ENCODE results near the gene HYKK. TPM values are rescaled to one million over a fixed set of nuclear protein-coding genes. Genes with fewer than 3 reads are reported as not detected.

Gene HYKK
- total RNA-seq, 1 experiment from 2014 or later = 19.8 TPM

GRCh38 chr15:78563092-78563491, 55.7 kb downstream of the HYKK start:
- no peaks in the 10 kb centered on the region; the same call in 1 of the 2 replicates for H3K27me3 ChIP-seq (ENCODE audit: control insufficient read depth, insufficient read depth, low read length)
- intact Hi-C loops (cut with micrococcal nuclease; ENCODE audit: unreplicated experiment) = no loop called here
- no peaks in the 10 kb centered on the region for H3K36me3 ChIP-seq (ENCODE audit: control insufficient read depth, insufficient read depth, low read length)
- no peak overlapping the region for H3K4me3 ChIP-seq (ENCODE audit: low read depth in 2 of 2, low read length in 2 of 2)
- no peak overlapping the region for H3K27ac ChIP-seq (ENCODE audit: low read length)
- H3K9me3 ChIP-seq (ENCODE audit: control insufficient read depth, insufficient read depth, low read depth, low read length) = no peaks in the 10 kb centered on the region
- peaks cover 13% of the 10 kb centered on the region for H3K4me1 ChIP-seq (ENCODE audit: control insufficient read depth, insufficient read depth, low read length)
- DNase-seq (ENCODE audit: low read depth, low spot score) (no peak), ATAC-seq (no peak)
- in situ Hi-C loops (cut with HindIII; ENCODE audit: low pct_unique_long_range_greater_than_20kb, low sequenced_read_pairs) = no loop called here
- ChIA-PET CTCF (no interaction called here), POLR2A (interaction anchor here (0.6 kb wide), 1 partner anchor 314 kb away, joined by 3 read pairs; no protein-coding TSS in a partner anchor)
- no peak for TF ChIP-seq POLR2AphosphoS5 (IDR thresholded peaks at IDR 0.05; ENCODE audit: low read depth, low read length)
- TF ChIP-seq TCF7L2 (IDR thresholded peaks at IDR 0.05; ENCODE audit: low read depth, low read length) = no peak
- no TSS peak for BruUV-seq (replicated peaks)

- Histone ChIP-seq H3K27me3 (ENCODE audit: control insufficient read depth, insufficient read depth, low read length) (no peaks in the 10 kb centered on the region), H3K4me1 (ENCODE audit: control insufficient read depth, insufficient read depth, low read length) (peaks cover 13% of the 10 kb centered on the region), H3K4me3 (ENCODE audit: low read depth in 2 of 2, low read length in 2 of 2) (peak overlapping the region; percentile 85 to 95; a peak in 3 of 4 replicates), H3K27ac (ENCODE audit: low read length) (peak overlapping the region; percentile 68), H3K36me3 (ENCODE audit: control insufficient read depth, insufficient read depth, low read length) (no peaks in the 10 kb centered on the region), H3K9me3 (ENCODE audit: control insufficient read depth, insufficient read depth, low read depth, low read length) (no peaks in the 10 kb centered on the region)
- intact Hi-C loops (cut with micrococcal nuclease; ENCODE audit: unreplicated experiment) (no loop called here), in situ Hi-C loops (cut with HindIII; ENCODE audit: low pct_unique_long_range_greater_than_20kb, low sequenced_read_pairs) (no loop called here)
- DNase-seq (ENCODE audit: low read depth, low spot score) = no peak
- TF ChIP-seq POLR2AphosphoS5 (IDR thresholded peaks at IDR 0.05; ENCODE audit: low read depth, low read length) (no peak), CTCF (IDR thresholded peaks at IDR 0.05) (no peak), SIN3A (IDR thresholded peaks at IDR 0.05; ENCODE audit: borderline replicate concordance, insufficient read depth, low read depth, low read length) (no peak), TCF7L2 (IDR thresholded peaks at IDR 0.05; ENCODE audit: low read depth, low read length) (no peak), REST (IDR thresholded peaks at IDR 0.05; ENCODE audit: insufficient read depth in 1 of 2, low read depth in 2 of 2, low read length in 1 of 2) (no peak)
- CTCF ChIA-PET = interaction anchor here (0.6 kb wide), 2 partner anchors 57 to 104 kb away, joined by 3 to 10 read pairs; no protein-coding TSS in a partner anchor
- BruUV-seq (replicated peaks) = no TSS peak
- POLR2A ChIA-PET = interaction anchor here (0.6 to 1.0 kb wide), 4 partner anchors 15 to 266 kb away, joined by 3 to 13 read pairs (median 4); partner anchors contain the start of gene PSMA4
- no peak for ATAC-seq
Measured at GRCh38 chr15:78564743-78565096, 57.3 kb downstream of the HYKK start.

All from Panc1 (cell line).